ENCODE measurements around the gene ST6GALNAC5. TPM values are rescaled to one million over a fixed set of nuclear protein-coding genes. Genes with fewer than 3 reads are reported as not detected.

The ST6GALNAC5 gene
- total RNA-seq, 3 donors from 2014 or later, result not detected

- ATAC-seq (no peak), DNase-seq (no peak)
- no peak overlapping the region for H3K4me3 Mint-ChIP-seq
- no peaks in the 10 kb centered on the region for H3K4me1 Mint-ChIP-seq (ENCODE audit: low read depth)
- no peaks in the 10 kb centered on the region for H3K36me3 Mint-ChIP-seq (ENCODE audit: insufficient read depth)
- H3K9me3 Mint-ChIP-seq, result peaks cover 16% of the 10 kb centered on the region
- peaks cover 7% of the 10 kb centered on the region for H3K27me3 Mint-ChIP-seq (ENCODE audit: low read depth)
Measured at GRCh38 chr1:76933847-76934815, 66.9 kb downstream of the ST6GALNAC5 start.

DNA sequence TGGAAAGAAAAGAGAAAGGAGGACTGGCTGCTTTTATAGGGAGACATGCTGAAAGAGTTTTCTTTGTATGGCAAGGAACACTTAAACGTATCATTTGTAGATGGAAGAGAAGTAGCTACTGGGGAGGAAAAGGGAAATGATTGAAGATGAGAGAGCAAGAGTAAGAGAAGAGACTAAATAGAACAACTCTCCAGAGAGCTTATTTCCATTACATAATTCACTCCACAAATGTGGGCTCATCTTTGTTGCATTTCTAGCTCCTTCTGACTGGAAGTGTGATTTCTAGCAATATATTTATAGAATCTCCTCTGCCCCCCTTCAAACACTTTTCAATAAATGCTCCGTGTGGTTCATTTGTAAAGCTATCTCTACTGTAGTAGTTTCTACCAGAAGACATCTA lies 71.0 kb downstream of the ST6GALNAC5 start:
- no peaks in the 10 kb centered on the region for H3K4me1 Mint-ChIP-seq (ENCODE audit: low read depth)
- H3K9me3 Mint-ChIP-seq, result no peaks in the 10 kb centered on the region
- ATAC-seq, result no peak
- peaks cover 2% of the 10 kb centered on the region for H3K27me3 Mint-ChIP-seq (ENCODE audit: low read depth)
- DNase-seq, result no peak
- no peak overlapping the region for H3K4me3 Mint-ChIP-seq
- H3K36me3 Mint-ChIP-seq (ENCODE audit: insufficient read depth), result no peaks in the 10 kb centered on the region

DNA sequence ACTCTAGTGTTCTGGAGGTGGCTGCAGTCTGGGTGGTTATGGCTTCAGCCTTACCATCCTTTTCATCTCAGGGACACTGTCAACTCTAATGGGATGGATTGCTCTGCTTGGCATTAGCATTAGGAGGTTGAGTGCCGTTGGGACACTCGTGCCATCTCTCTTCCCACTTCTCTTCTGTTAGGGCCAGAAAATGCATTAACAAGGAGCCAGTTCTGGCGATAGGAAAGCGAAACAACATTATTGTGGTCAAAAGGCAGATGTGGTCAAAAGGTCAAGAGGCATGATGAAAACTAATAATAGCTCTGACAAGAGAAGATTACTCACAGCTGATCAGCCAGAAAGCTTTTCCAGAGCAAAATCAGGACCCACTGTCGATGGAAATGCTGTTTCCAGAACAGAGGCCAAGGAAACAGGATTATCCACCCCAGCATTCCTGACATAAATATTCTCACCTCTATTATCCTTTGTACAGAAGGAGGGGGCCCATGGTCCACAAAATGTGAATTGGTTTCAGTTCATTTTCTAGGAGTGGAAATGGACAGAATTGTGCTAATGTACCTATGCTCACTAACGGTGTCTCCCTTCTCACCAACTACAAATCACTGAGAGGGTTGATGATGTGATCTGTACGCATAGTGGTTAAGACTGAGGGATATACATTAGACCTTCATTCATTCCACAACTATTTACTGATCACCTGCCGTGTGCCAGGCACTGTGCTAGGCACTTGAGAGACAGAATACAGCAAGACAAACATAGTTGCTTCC lies 72.0 kb downstream of the ST6GALNAC5 start:
- H3K4me3 Mint-ChIP-seq, result no peak overlapping the region
- H3K4me1 Mint-ChIP-seq (ENCODE audit: low read depth), result no peaks in the 10 kb centered on the region
- H3K9me3 Mint-ChIP-seq, result no peaks in the 10 kb centered on the region
- no peaks in the 10 kb centered on the region for H3K36me3 Mint-ChIP-seq (ENCODE audit: insufficient read depth)
- DNase-seq, result no peak
- ATAC-seq, result no peak
- H3K27me3 Mint-ChIP-seq (ENCODE audit: low read depth), result peaks cover 2% of the 10 kb centered on the region

- H3K27me3 Mint-ChIP-seq (ENCODE audit: low read depth), result peaks cover 2% of the 10 kb centered on the region
- no peak overlapping the region for H3K4me3 Mint-ChIP-seq
- no peaks in the 10 kb centered on the region for H3K4me1 Mint-ChIP-seq (ENCODE audit: low read depth)
- H3K36me3 Mint-ChIP-seq (ENCODE audit: insufficient read depth), result no peaks in the 10 kb centered on the region
- H3K9me3 Mint-ChIP-seq, result no peaks in the 10 kb centered on the region
- ATAC-seq (no peak), DNase-seq (no peak)
Measured at GRCh38 chr1:76939817-76940216, 72.5 kb downstream of the ST6GALNAC5 start.

DNA sequence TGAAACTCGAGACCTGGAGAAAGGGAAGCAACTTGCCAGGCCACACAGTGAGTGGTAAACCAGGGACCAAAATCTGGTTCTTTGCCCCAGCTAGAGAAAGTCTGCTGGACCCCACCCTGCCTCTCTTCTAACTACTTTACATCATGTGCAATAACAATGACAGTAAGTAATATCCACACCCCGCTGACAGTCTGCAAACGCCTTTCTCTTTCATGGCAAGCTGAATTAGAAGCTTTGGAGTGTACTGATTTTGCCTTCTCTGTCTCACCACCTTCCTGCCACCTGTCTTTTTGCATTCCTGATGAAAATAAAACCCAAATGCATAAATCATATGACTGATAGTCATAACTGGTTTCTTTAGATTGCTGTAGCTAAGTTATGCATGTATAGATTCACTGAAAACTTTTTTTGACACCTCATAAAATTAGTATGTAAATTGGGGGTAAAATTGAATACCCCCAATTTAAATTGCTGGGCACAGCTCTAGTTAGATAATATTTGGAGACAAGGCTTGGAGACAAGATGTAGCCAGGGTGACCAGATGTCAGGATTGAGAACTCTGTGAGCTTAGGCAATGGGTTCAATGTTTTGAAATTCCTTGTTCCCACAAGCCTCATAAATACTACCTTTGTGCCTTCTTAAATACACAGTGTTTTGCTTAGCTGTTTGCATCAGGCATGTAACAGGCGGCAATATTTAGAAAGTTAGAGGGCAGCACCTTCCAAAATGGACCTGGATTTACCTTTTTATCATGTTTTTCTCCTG lies 73.5 kb downstream of the ST6GALNAC5 start:
- no peak overlapping the region for H3K4me3 Mint-ChIP-seq
- DNase-seq, result no peak
- peaks cover 2% of the 10 kb centered on the region for H3K27me3 Mint-ChIP-seq (ENCODE audit: low read depth)
- H3K9me3 Mint-ChIP-seq, result no peaks in the 10 kb centered on the region
- no peaks in the 10 kb centered on the region for H3K4me1 Mint-ChIP-seq (ENCODE audit: low read depth)
- no peaks in the 10 kb centered on the region for H3K36me3 Mint-ChIP-seq (ENCODE audit: insufficient read depth)
- ATAC-seq, result no peak

DNA sequence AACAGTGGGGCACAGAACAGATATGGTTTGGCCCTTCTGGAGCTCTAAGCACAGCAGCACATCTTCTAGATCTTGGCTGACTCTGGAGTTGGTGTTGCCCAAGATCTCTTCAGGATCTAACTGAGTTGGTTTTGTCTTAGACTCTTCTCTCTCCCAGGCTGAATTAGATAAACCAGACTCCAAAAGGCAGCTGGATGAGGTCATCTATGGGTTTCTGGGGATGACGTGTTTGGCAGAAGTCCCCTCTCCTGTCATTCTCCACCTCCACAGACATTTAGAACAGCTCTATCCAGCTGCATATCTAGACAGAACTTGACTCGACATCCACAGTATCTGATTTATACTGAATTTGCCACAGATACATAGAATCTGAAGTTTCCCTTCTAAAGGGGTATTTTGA lies 75.3 kb downstream of the ST6GALNAC5 start:
- no peak for ATAC-seq
- Mint-ChIP-seq H3K4me1 (ENCODE audit: low read depth) (no peaks in the 10 kb centered on the region), H3K27me3 (ENCODE audit: low read depth) (peaks cover 2% of the 10 kb centered on the region), H3K9me3 (no peaks in the 10 kb centered on the region), H3K4me3 (no peak overlapping the region), H3K36me3 (ENCODE audit: insufficient read depth) (no peaks in the 10 kb centered on the region)
- DNase-seq, result no peak

DNA sequence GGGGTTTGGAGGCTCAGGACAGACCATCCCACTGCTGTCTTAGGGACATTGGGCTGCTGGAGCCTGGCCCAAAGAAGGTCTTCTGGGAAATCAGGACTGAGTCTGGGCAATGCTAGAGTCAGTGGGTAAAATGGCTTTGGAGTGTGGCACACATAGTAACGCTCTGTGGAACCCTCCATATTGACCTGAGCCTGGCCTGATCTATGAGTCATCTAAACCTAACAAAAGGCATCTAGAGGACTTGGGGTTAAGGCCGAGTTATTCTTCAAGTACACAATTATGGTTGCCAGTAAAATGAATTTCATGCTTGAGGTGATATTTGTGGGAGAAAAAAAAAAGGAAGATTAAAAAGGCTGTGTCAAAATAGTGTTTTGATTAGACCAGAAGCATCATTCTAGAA lies 77.7 kb downstream of the ST6GALNAC5 start:
- no peaks in the 10 kb centered on the region for H3K36me3 Mint-ChIP-seq (ENCODE audit: insufficient read depth)
- H3K4me3 Mint-ChIP-seq, result no peak overlapping the region
- H3K4me1 Mint-ChIP-seq (ENCODE audit: low read depth), result no peaks in the 10 kb centered on the region
- H3K9me3 Mint-ChIP-seq, result no peaks in the 10 kb centered on the region
- no peak for DNase-seq
- ATAC-seq, result no peak
- H3K27me3 Mint-ChIP-seq (ENCODE audit: low read depth), result no peaks in the 10 kb centered on the region

DNA sequence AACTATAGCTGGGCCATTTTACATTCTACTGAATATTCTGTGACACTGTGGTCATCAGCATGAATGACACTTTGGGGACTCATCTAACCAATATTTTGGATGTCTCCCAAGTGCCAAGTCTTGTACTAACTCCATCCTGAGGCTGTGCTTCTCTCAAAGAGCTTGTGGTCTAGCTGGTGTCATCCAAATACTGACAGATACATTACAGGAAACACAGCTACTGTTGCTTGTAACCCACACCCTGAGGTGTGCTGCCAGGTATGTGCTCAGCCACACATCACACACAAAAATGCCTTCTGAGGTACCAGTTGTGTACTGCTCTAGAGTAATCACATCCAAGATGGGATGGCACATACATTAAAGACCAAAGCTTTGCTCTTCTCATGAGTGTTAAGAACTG lies 81.6 kb downstream of the ST6GALNAC5 start:
- no peak for ATAC-seq
- H3K4me1 Mint-ChIP-seq (ENCODE audit: low read depth), result no peaks in the 10 kb centered on the region

GRCh38 chr1:76949503-76949902 lies 82.2 kb downstream of the ST6GALNAC5 start:
- Mint-ChIP-seq H3K36me3 (ENCODE audit: insufficient read depth) (no peaks in the 10 kb centered on the region), H3K9me3 (no peaks in the 10 kb centered on the region), H3K27me3 (ENCODE audit: low read depth) (no peaks in the 10 kb centered on the region), H3K4me1 (ENCODE audit: low read depth) (no peaks in the 10 kb centered on the region), H3K4me3 (no peak overlapping the region)
- ATAC-seq, result no peak
- DNase-seq, result no peak

More for the DNA sequence above, 81.6 kb downstream of the ST6GALNAC5 start:
- Mint-ChIP-seq H3K36me3 (ENCODE audit: insufficient read depth) (no peaks in the 10 kb centered on the region), H3K27me3 (ENCODE audit: low read depth) (no peaks in the 10 kb centered on the region), H3K4me3 (no peak overlapping the region), H3K9me3 (no peaks in the 10 kb centered on the region)
- DNase-seq, result no peak

DNA sequence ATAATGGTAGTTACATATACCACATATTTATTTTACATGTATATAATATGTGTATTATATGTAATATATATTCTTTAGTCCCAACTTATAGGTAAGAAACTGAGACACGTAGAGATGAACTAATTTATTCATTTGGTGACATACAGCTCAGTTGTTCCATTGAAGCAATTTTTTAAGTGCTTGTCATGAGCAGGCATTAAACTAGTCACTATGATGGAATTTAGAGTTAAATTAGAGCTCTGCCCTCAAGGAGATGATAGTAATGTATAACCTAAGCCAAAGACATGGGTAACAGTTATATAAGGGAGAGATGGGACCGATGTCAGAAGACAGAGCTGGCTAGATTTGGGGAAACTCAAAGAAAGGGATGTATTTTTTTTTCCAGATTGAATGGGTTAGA lies 83.0 kb downstream of the ST6GALNAC5 start:
- H3K9me3 Mint-ChIP-seq, result no peaks in the 10 kb centered on the region
- H3K4me1 Mint-ChIP-seq (ENCODE audit: low read depth), result no peaks in the 10 kb centered on the region
- DNase-seq (no peak), ATAC-seq (no peak)
- no peak overlapping the region for H3K4me3 Mint-ChIP-seq
- H3K36me3 Mint-ChIP-seq (ENCODE audit: insufficient read depth), result no peaks in the 10 kb centered on the region
- no peaks in the 10 kb centered on the region for H3K27me3 Mint-ChIP-seq (ENCODE audit: low read depth)

- no peaks in the 10 kb centered on the region for H3K9me3 Mint-ChIP-seq
- no peaks in the 10 kb centered on the region for H3K36me3 Mint-ChIP-seq (ENCODE audit: insufficient read depth)
- no peaks in the 10 kb centered on the region for H3K27me3 Mint-ChIP-seq (ENCODE audit: low read depth)
- no peaks in the 10 kb centered on the region for H3K4me1 Mint-ChIP-seq (ENCODE audit: low read depth)
- no peak for ATAC-seq
- no peak overlapping the region for H3K4me3 Mint-ChIP-seq
- no peak for DNase-seq
Measured at GRCh38 chr1:76951153-76951552, 83.9 kb downstream of the ST6GALNAC5 start.

DNA sequence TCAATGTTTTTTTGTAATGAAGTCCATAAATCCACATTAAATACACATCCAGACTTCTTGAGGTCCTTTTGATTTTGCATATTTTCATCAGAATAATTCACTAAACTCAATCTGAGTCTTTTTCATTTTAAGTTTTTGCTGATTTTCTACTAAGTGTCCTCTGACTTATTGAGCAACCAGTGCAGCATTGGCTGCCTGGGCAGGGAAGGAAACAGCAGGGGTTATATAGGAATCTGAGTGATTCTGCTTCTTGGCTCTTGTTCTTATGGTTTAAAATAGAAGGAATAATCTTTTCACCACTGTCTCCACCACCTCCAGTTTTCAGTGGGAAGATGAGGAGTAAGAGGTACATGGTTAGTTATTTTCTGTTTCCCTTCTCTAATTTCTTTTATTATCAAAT lies 88.4 kb downstream of the ST6GALNAC5 start:
- Mint-ChIP-seq H3K9me3 (no peaks in the 10 kb centered on the region), H3K4me3 (no peak overlapping the region), H3K36me3 (ENCODE audit: insufficient read depth) (no peaks in the 10 kb centered on the region), H3K27me3 (ENCODE audit: low read depth) (no peaks in the 10 kb centered on the region), H3K4me1 (ENCODE audit: low read depth) (no peaks in the 10 kb centered on the region)
- ATAC-seq (no peak), DNase-seq (no peak)

GRCh38 chr1:76957961-76958360 lies 90.7 kb downstream of the ST6GALNAC5 start:
- ATAC-seq (no peak), DNase-seq (no peak)
- Mint-ChIP-seq H3K27me3 (ENCODE audit: low read depth) (no peaks in the 10 kb centered on the region), H3K9me3 (no peaks in the 10 kb centered on the region), H3K4me3 (no peak overlapping the region), H3K4me1 (ENCODE audit: low read depth) (no peaks in the 10 kb centered on the region), H3K36me3 (ENCODE audit: insufficient read depth) (no peaks in the 10 kb centered on the region)

DNA sequence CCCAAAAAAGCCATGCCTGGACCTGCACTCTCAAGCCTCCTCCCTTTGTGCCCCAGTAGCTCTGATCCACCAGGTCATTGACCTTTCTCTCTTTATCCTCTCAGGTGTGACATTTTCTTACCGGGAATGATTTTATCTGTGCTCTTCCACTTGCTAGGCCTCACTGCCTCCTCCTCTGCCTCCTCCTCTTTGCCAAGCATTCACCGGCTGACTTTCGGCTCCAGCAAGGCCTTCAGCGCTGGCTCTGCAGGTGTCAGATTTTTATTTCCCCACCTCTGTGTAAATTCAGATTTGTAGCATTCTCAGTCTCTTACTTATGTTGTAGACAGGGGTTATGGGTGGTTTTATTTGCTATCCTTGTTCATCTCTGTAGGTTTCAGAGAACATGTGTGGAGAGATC lies 91.5 kb downstream of the ST6GALNAC5 start:
- Mint-ChIP-seq H3K4me3 (no peak overlapping the region), H3K36me3 (ENCODE audit: insufficient read depth) (no peaks in the 10 kb centered on the region), H3K4me1 (ENCODE audit: low read depth) (no peaks in the 10 kb centered on the region), H3K9me3 (no peaks in the 10 kb centered on the region), H3K27me3 (ENCODE audit: low read depth) (no peaks in the 10 kb centered on the region)
- ATAC-seq, result no peak
- no peak for DNase-seq
